ENCODE data around the gene ERGIC3.

ERGIC3 gene

DNA sequence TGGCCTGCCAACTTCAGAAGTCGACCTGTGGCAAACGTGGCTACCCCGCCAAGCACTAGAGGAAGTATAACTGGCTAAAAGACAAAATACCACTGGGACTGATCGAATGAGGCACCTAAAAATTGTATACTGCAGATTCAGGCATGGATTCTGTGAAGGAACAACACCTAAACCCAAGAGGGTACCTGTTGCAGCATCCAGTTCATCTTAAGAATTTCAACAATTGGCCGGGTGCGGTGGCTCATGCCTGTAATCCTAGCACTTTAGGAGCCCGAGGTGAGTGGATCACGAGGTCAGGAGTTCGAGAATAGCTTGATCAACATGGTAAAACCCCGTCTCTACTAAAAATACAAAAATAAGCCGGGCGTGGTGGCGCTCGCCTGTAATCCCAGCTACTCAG, 46.5 kb downstream of the ERGIC3 start:
- no peaks in the 10 kb centered on the region for H3K27me3 ChIP-seq (ENCODE audit: control insufficient read depth, insufficient read depth, low read length)
- no peaks in the 10 kb centered on the region for H3K9me3 ChIP-seq (ENCODE audit: control insufficient read depth, low read length)
- no peak overlapping the region for H3K9ac ChIP-seq (ENCODE audit: low read length)
- H3K36me3 ChIP-seq (ENCODE audit: control insufficient read depth, insufficient read depth, low read length) = no peaks in the 10 kb centered on the region
- no peaks in the 10 kb centered on the region for H3K4me1 ChIP-seq (ENCODE audit: control insufficient read depth, insufficient read depth, low read length)
- H3K4me3 ChIP-seq (ENCODE audit: low read length) = no peak overlapping the region

DNA sequence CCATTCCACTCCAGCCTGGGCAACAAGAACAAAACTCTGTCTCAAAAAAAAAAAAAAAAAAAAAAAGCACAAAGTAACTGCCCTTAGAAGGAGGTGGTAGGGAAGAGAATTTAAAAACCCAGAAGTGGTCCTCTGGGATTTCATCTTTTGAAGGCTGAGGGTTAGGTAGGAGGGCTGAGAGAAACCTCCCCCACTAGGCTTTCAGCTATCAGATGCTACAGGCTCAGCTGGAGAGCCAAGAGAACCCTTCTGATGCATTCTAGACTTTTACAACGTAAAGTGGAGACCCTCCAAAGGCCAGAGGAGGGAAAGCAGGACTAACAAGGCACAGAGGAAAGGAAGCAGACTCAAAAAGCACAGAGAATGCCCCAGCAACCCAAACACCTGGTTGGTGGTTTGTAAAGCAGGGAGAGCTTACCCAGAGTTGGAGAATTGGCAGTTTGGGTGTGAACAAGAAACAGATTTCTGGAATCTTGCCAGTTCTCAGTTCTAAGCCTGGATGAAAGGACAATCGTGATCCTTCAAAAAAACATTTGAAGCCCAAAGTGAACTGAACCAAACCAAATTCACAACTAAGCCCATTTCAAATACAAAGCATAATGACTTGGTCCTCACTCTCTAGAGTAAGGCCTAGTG, 50.6 kb downstream of the ERGIC3 start:
- Histone ChIP-seq H3K4me3 (ENCODE audit: low read length) (no peak overlapping the region), H3K4me1 (ENCODE audit: control insufficient read depth, insufficient read depth, low read length) (peaks cover 3% of the 10 kb centered on the region), H3K27me3 (ENCODE audit: control insufficient read depth, insufficient read depth, low read length) (no peaks in the 10 kb centered on the region)

GRCh38 chr20:35595456-35595855, 53.6 kb downstream of the ERGIC3 start:
- Histone ChIP-seq H3K36me3 (ENCODE audit: control insufficient read depth, insufficient read depth, low read length) (no peaks in the 10 kb centered on the region), H3K4me1 (ENCODE audit: control insufficient read depth, insufficient read depth, low read length) (peaks cover 8% of the 10 kb centered on the region), H3K4me3 (ENCODE audit: low read length) (no peak overlapping the region), H3K27me3 (ENCODE audit: control insufficient read depth, insufficient read depth, low read length) (no peaks in the 10 kb centered on the region), H3K9ac (ENCODE audit: low read length) (no peak overlapping the region), H3K9me3 (ENCODE audit: control insufficient read depth, low read length) (no peaks in the 10 kb centered on the region)

More for the DNA sequence above, 50.6 kb downstream of the ERGIC3 start:
- H3K36me3 ChIP-seq (ENCODE audit: control insufficient read depth, insufficient read depth, low read length) = no peaks in the 10 kb centered on the region
- H3K9ac ChIP-seq (ENCODE audit: low read length) = no peak overlapping the region
- H3K9me3 ChIP-seq (ENCODE audit: control insufficient read depth, low read length) = no peaks in the 10 kb centered on the region

- Histone ChIP-seq H3K4me1 (ENCODE audit: control insufficient read depth, insufficient read depth, low read length) (peaks cover 9% of the 10 kb centered on the region), H3K27me3 (ENCODE audit: control insufficient read depth, insufficient read depth, low read length) (peaks cover under 1% of the 10 kb centered on the region), H3K36me3 (ENCODE audit: control insufficient read depth, insufficient read depth, low read length) (no peaks in the 10 kb centered on the region), H3K9me3 (ENCODE audit: control insufficient read depth, low read length) (no peaks in the 10 kb centered on the region), H3K9ac (ENCODE audit: low read length) (no peak overlapping the region), H3K4me3 (ENCODE audit: low read length) (no peak overlapping the region)
Measured at GRCh38 chr20:35595901-35596300, 54.0 kb downstream of the ERGIC3 start.

DNA sequence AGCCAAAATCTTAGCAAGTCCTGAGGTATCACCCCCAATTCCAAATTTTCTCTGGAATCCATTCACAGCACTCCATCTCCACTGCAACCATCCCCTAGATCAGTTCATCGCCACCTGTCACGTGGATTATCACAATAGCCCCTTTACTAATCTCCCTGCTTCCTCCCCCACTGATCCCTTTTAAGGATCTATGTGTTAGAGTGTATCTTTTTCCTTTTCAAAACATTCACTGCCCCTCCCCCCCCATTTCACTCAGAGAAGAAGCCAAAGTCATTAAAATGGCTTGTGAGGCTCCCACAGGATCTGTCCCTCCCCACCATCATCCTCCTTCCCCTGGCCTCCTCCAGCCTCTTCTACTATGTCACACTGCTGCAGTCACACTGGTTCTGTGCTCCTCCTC, 55.3 kb downstream of the ERGIC3 start:
- H3K4me3 ChIP-seq (ENCODE audit: low read length) = no peak overlapping the region
- H3K9me3 ChIP-seq (ENCODE audit: control insufficient read depth, low read length) = no peaks in the 10 kb centered on the region
- H3K4me1 ChIP-seq (ENCODE audit: control insufficient read depth, insufficient read depth, low read length) = peaks cover 21% of the 10 kb centered on the region
- H3K9ac ChIP-seq (ENCODE audit: low read length) = no peak overlapping the region
- no peaks in the 10 kb centered on the region for H3K36me3 ChIP-seq (ENCODE audit: control insufficient read depth, insufficient read depth, low read length)
- H3K27me3 ChIP-seq (ENCODE audit: control insufficient read depth, insufficient read depth, low read length) = peaks cover 6% of the 10 kb centered on the region

DNA sequence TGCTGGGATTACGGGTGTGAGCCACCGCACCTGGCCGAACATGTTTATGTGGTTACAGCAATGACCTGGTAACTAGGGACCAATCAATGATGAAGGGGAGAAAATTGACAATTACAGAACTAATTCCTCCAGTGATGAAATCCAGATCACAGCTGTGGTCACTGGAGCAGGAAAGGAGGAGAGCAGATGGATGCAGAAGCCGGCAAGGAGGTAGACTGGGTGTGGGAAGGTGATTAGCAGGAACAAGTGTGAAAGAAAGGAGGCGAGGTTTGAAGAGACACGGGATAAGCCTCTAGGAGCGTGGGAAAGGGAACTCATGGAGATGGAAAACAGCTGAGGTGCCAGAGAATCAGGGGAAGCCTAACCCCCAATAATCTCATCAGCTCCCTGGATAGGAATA, 56.6 kb downstream of the ERGIC3 start:
- peaks cover 25% of the 10 kb centered on the region for H3K4me1 ChIP-seq (ENCODE audit: control insufficient read depth, insufficient read depth, low read length)
- H3K27me3 ChIP-seq (ENCODE audit: control insufficient read depth, insufficient read depth, low read length) = peaks cover 6% of the 10 kb centered on the region
- no peaks in the 10 kb centered on the region for H3K36me3 ChIP-seq (ENCODE audit: control insufficient read depth, insufficient read depth, low read length)
- no peaks in the 10 kb centered on the region for H3K9me3 ChIP-seq (ENCODE audit: control insufficient read depth, low read length)
- no peak overlapping the region for H3K4me3 ChIP-seq (ENCODE audit: low read length)
- H3K9ac ChIP-seq (ENCODE audit: low read length) = no peak overlapping the region

GRCh38 chr20:35598899-35599775, 57.3 kb downstream of the ERGIC3 start:
- Histone ChIP-seq H3K9me3 (ENCODE audit: control insufficient read depth, low read length) (no peaks in the 10 kb centered on the region), H3K4me3 (ENCODE audit: low read length) (no peak overlapping the region), H3K27me3 (ENCODE audit: control insufficient read depth, insufficient read depth, low read length) (peaks cover 6% of the 10 kb centered on the region), H3K36me3 (ENCODE audit: control insufficient read depth, insufficient read depth, low read length) (no peaks in the 10 kb centered on the region), H3K9ac (ENCODE audit: low read length) (no peak overlapping the region), H3K4me1 (ENCODE audit: control insufficient read depth, insufficient read depth, low read length) (peaks cover 28% of the 10 kb centered on the region)

- Histone ChIP-seq H3K9ac (ENCODE audit: low read length) (no peak overlapping the region), H3K36me3 (ENCODE audit: control insufficient read depth, insufficient read depth, low read length) (no peaks in the 10 kb centered on the region), H3K27me3 (ENCODE audit: control insufficient read depth, insufficient read depth, low read length) (peaks cover 6% of the 10 kb centered on the region), H3K9me3 (ENCODE audit: control insufficient read depth, low read length) (no peaks in the 10 kb centered on the region), H3K4me3 (ENCODE audit: low read length) (no peak overlapping the region), H3K4me1 (ENCODE audit: control insufficient read depth, insufficient read depth, low read length) (peaks cover 32% of the 10 kb centered on the region)
Measured at GRCh38 chr20:35599776-35600120, 57.9 kb downstream of the ERGIC3 start.

- Histone ChIP-seq H3K9ac (ENCODE audit: low read length) (no peak overlapping the region), H3K4me1 (ENCODE audit: control insufficient read depth, insufficient read depth, low read length) (peaks cover 36% of the 10 kb centered on the region), H3K27me3 (ENCODE audit: control insufficient read depth, insufficient read depth, low read length) (peaks cover 6% of the 10 kb centered on the region), H3K4me3 (ENCODE audit: low read length) (no peak overlapping the region), H3K36me3 (ENCODE audit: control insufficient read depth, insufficient read depth, low read length) (no peaks in the 10 kb centered on the region), H3K9me3 (ENCODE audit: control insufficient read depth, low read length) (no peaks in the 10 kb centered on the region)
Measured at GRCh38 chr20:35600176-35600992, 58.5 kb downstream of the ERGIC3 start.

GRCh38 chr20:35600993-35601973, 59.4 kb downstream of the ERGIC3 start:
- H3K9me3 ChIP-seq (ENCODE audit: control insufficient read depth, low read length) = no peaks in the 10 kb centered on the region
- no peak overlapping the region for H3K9ac ChIP-seq (ENCODE audit: low read length)
- no peak overlapping the region for H3K4me3 ChIP-seq (ENCODE audit: low read length)
- no peaks in the 10 kb centered on the region for H3K36me3 ChIP-seq (ENCODE audit: control insufficient read depth, insufficient read depth, low read length)
- H3K27me3 ChIP-seq (ENCODE audit: control insufficient read depth, insufficient read depth, low read length) = peaks cover 6% of the 10 kb centered on the region
- H3K4me1 ChIP-seq (ENCODE audit: control insufficient read depth, insufficient read depth, low read length) = peaks cover 38% of the 10 kb centered on the region

DNA sequence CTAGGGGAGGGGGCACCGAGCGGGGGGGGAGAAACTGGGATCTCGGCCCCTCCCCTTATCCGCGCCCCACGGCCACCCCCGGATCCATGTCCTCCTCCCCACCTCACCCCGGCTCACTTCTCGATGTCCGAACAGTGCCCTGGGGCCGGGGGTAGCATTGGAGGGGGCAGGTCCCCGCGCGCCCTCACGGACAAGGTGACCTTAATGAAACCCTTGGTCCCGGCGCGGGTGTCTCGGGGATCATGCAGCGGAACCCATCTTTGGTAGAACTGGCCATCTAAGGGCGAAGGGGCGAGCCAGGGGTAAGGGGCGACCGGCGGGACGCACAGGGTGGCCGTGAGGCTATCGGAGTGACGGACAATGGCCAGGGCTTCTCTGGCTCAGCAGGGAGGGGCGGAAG, 60.1 kb downstream of the ERGIC3 start:
- Histone ChIP-seq H3K4me3 (ENCODE audit: low read length) (no peak overlapping the region), H3K27me3 (ENCODE audit: control insufficient read depth, insufficient read depth, low read length) (peaks cover 6% of the 10 kb centered on the region), H3K9ac (ENCODE audit: low read length) (no peak overlapping the region)

More for the DNA sequence above, 60.1 kb downstream of the ERGIC3 start:
- H3K9me3 ChIP-seq (ENCODE audit: control insufficient read depth, low read length) = no peaks in the 10 kb centered on the region
- H3K4me1 ChIP-seq (ENCODE audit: control insufficient read depth, insufficient read depth, low read length) = peaks cover 38% of the 10 kb centered on the region
- H3K36me3 ChIP-seq (ENCODE audit: control insufficient read depth, insufficient read depth, low read length) = no peaks in the 10 kb centered on the region

Measured in mucosa of stomach (tissue), 1 donor.